Fibroblast of villous mesenchyme (primary cell): ENCODE results near the gene RNF208. TPM values are rescaled to one million over a fixed set of nuclear protein-coding genes. Genes with fewer than 3 reads are reported as not detected.

Source experiments
- DNase-seq: peaks from one replicate; pipeline ENCODE4 v3.0.0-alpha.2; 2010; ENCODE audit warnings: low read depth
- H3K4me3 ChIP-seq: 2 replicates; pipeline ENCODE4 v1.5.1; 2011; ENCODE audit warnings: low read depth, mild to moderate bottlenecking, low read length
- CTCF ChIP-seq: IDR thresholded peaks from 2 replicates; pipeline ENCODE4 v1.5.1; 2012; ENCODE audit warnings: low read depth, mild to moderate bottlenecking, low read length; ENCODE audit not compliant: insufficient read depth
- total RNA-seq: library from RNA; depleted of rRNA; stranded (reverse); fragments of >200 nt; gene quantifications from 2 replicates; pipeline ENCODE4 v1.2.3, GENCODE V29; 2012

RNF208 gene
- total RNA-seq, 1 donor, result under 0.01 TPM

GRCh38 chr9:137202966-137203365 is 19.1 kb downstream of the RNF208 start:
- no peak for TF ChIP-seq CTCF
- no peak overlapping the region for H3K4me3 ChIP-seq
- no peak for DNase-seq

GRCh38 chr9:137201205-137201868 is 20.7 kb downstream of the RNF208 start:
- no peak for DNase-seq
- H3K4me3 ChIP-seq, result peak overlapping the region; percentile 76
- no peak for TF ChIP-seq CTCF

GRCh38 chr9:137200311-137201204 is 21.5 kb downstream of the RNF208 start, which contains the start of gene TPRN:
TPRN (minus strand) TSS chr9:137200741; CDS start chr9:137200711, 30 bp downstream.
- peak; percentile 99 for DNase-seq
- peak within 1 kb of the TSS; percentile 76 for H3K4me3 ChIP-seq

GRCh38 chr9:137199411-137200121 is 22.5 kb downstream of the RNF208 start:
- peak overlapping the region; percentile 54 for H3K4me3 ChIP-seq
- TF ChIP-seq CTCF, result no peak
- peak; percentile 35 for DNase-seq

More at GRCh38 chr9:137200311-137201204, 21.5 kb downstream of the RNF208 start, which contains the start of gene TPRN:
- TF ChIP-seq CTCF, result no peak

GRCh38 chr9:137198902-137199283 is 23.1 kb downstream of the RNF208 start:
- no peak for TF ChIP-seq CTCF
- H3K4me3 ChIP-seq, result peak overlapping the region; percentile 54
- DNase-seq, result no peak

GRCh38 chr9:137198051-137198901 is 23.8 kb downstream of the RNF208 start:
- H3K4me3 ChIP-seq, result no peak overlapping the region
- no peak for DNase-seq
- no peak for TF ChIP-seq CTCF
